ENCODE measurements around the gene PRDM16. TPM values are rescaled to one million over a fixed set of nuclear protein-coding genes. Genes with fewer than 3 reads are reported as not detected.
A peak's percentile ranks its signal among the peaks of the same experiment; 100 is the strongest.

PRDM16 gene
- total RNA-seq, 1 donor from 2014 or later, result 21.4 TPM

- H3K4me1 Mint-ChIP-seq (ENCODE audit: unreplicated experiment), result peaks cover 5% of the 10 kb centered on the region
- no peak overlapping the region for H3K27ac Mint-ChIP-seq (ENCODE audit: unreplicated experiment)
- DNase-seq (ENCODE audit: low spot score), result no peak
- peaks cover 12% of the 10 kb centered on the region for H3K27me3 Mint-ChIP-seq (ENCODE audit: unreplicated experiment)
- no peaks in the 10 kb centered on the region for H3K9me3 Mint-ChIP-seq (ENCODE audit: unreplicated experiment)
- no peak for TF ChIP-seq CTCF (IDR thresholded peaks at IDR 0.05; ENCODE audit: unreplicated experiment)
- peaks cover 5% of the 10 kb centered on the region for H3K36me3 Mint-ChIP-seq (ENCODE audit: low read depth, unreplicated experiment)
- no peak overlapping the region for H3K4me3 Mint-ChIP-seq (ENCODE audit: unreplicated experiment)
These were observed 40.4 kb downstream of the PRDM16 start for GRCh38 chr1:3109355-3109754.

GRCh38 chr1:3111348-3112021, 42.5 kb downstream of the PRDM16 start:
- Mint-ChIP-seq H3K27ac (ENCODE audit: unreplicated experiment) (peak overlapping the region; percentile 70), H3K36me3 (ENCODE audit: low read depth, unreplicated experiment) (peaks cover 5% of the 10 kb centered on the region), H3K4me3 (ENCODE audit: unreplicated experiment) (no peak overlapping the region), H3K4me1 (ENCODE audit: unreplicated experiment) (peaks cover 1% of the 10 kb centered on the region), H3K27me3 (ENCODE audit: unreplicated experiment) (peaks cover 12% of the 10 kb centered on the region), H3K9me3 (ENCODE audit: unreplicated experiment) (no peaks in the 10 kb centered on the region)
- no peak for DNase-seq (ENCODE audit: low spot score)
- no peak for TF ChIP-seq CTCF (IDR thresholded peaks at IDR 0.05; ENCODE audit: unreplicated experiment)

GRCh38 chr1:3112526-3112925, 43.5 kb downstream of the PRDM16 start:
- H3K36me3 Mint-ChIP-seq (ENCODE audit: low read depth, unreplicated experiment), result peaks cover 5% of the 10 kb centered on the region
- no peak overlapping the region for H3K4me3 Mint-ChIP-seq (ENCODE audit: unreplicated experiment)
- H3K4me1 Mint-ChIP-seq (ENCODE audit: unreplicated experiment), result no peaks in the 10 kb centered on the region
- H3K9me3 Mint-ChIP-seq (ENCODE audit: unreplicated experiment), result no peaks in the 10 kb centered on the region
- peaks cover 12% of the 10 kb centered on the region for H3K27me3 Mint-ChIP-seq (ENCODE audit: unreplicated experiment)
- no peak for TF ChIP-seq CTCF (IDR thresholded peaks at IDR 0.05; ENCODE audit: unreplicated experiment)
- no peak for DNase-seq (ENCODE audit: low spot score)
- no peak overlapping the region for H3K27ac Mint-ChIP-seq (ENCODE audit: unreplicated experiment)

DNA sequence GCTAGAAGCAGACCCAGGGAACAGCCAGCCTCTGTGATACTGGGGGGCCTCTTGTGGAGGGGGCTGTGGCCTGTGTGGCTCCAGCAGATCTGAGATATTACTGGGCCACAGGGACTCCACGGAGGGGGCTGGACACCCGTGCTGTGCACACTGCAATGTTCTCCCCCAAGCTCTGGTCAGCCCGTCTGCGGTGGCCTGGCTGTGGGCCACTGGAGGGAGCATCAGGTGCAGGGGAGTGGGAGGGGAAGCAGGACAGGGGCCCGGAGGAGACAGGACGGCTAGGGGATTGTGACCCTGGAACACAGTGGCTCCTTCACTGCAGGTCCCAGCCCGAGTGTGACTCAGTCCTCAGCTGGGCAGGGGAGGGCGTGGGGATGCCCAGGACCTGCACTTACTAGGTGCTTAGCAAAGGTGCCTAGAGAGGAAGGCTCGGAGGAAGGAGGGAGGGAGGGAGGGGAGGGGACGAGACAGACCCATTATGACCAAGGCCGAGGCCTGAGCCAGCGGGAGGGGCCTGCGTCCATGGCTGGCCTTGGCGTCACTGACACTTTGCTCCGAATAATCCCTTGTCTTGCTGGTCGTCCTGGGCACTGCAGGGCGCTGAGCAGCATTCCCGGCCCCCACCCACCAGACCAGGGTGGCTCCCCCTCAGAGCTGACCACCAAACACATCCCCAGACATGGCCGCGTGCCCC, 44.2 kb downstream of the PRDM16 start:
- peaks cover 8% of the 10 kb centered on the region for H3K27me3 Mint-ChIP-seq (ENCODE audit: unreplicated experiment)
- no peaks in the 10 kb centered on the region for H3K4me1 Mint-ChIP-seq (ENCODE audit: unreplicated experiment)
- H3K27ac Mint-ChIP-seq (ENCODE audit: unreplicated experiment), result no peak overlapping the region
- DNase-seq (ENCODE audit: low spot score), result no peak
- no peak for TF ChIP-seq CTCF (IDR thresholded peaks at IDR 0.05; ENCODE audit: unreplicated experiment)
- no peaks in the 10 kb centered on the region for H3K9me3 Mint-ChIP-seq (ENCODE audit: unreplicated experiment)
- H3K36me3 Mint-ChIP-seq (ENCODE audit: low read depth, unreplicated experiment), result peaks cover under 1% of the 10 kb centered on the region
- H3K4me3 Mint-ChIP-seq (ENCODE audit: unreplicated experiment), result no peak overlapping the region

GRCh38 chr1:3113741-3114056, 44.7 kb downstream of the PRDM16 start:
- Mint-ChIP-seq H3K27me3 (ENCODE audit: unreplicated experiment) (peaks cover 8% of the 10 kb centered on the region), H3K27ac (ENCODE audit: unreplicated experiment) (peak overlapping the region; percentile 42), H3K4me1 (ENCODE audit: unreplicated experiment) (no peaks in the 10 kb centered on the region), H3K36me3 (ENCODE audit: low read depth, unreplicated experiment) (no peaks in the 10 kb centered on the region), H3K4me3 (ENCODE audit: unreplicated experiment) (no peak overlapping the region), H3K9me3 (ENCODE audit: unreplicated experiment) (no peaks in the 10 kb centered on the region)
- no peak for TF ChIP-seq CTCF (IDR thresholded peaks at IDR 0.05; ENCODE audit: unreplicated experiment)
- DNase-seq (ENCODE audit: low spot score), result no peak
